Inferior parietal cortex (tissue), 1 donor: ENCODE measurements around the gene ZNF813.
A peak's percentile ranks its signal among the peaks of the same experiment; 100 is the strongest.
"Not testable (repeated sequence)": the region's sequence is repeated elsewhere in the genome, so short reads cannot be mapped to it uniquely, and the experiment has no call there.

ENCODE experiments used
- DNase-seq: peaks from one replicate; pipeline ENCODE4 v3.0.0-alpha.2; 2016; ENCODE audit errors: extremely low spot score

ZNF813 gene

DNA sequence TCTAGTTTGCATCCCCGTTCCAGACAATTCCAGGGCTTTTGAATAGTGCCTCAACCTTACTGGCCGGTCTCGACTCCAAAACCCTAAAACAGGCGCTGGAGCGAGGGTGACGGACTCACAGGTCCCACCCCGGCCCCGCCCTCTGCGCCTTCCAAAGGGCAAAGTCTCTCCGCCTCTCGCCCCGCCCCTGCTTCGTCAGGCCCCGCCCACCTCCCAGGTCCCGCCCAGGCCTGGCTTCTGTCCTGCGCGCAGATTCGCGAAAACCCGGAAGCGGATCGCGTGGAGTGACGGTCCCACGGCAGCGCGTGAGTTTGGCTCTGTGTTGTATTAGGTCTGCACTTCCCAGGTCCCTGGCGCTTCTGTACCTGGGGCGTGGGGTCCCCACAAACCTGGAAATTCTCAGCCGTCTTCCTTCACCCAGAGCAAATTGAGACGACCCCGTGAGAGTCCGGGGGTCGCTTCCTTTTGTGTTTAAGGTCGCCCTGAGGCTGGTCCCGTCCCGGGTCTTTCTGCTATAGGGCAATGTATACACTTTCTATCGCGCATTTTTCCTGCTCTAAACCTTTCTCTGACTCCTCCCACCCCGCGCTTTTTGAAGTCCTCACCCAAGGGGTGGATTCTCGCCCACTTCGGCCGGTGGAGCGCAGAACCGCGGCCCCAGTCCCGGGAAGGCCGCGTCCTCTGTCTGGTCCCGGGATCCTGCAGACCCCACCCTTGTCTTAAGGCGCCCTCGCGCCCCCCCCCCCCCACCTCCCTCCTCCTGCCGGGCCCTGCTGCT, at the start of gene ZNF813:
Gene ZNF813 (plus strand): TSS at position 249 of the 778 bp plus-strand sequence. CDS start 16,090 bp downstream, outside the sequence.
- DNase-seq, result peak; percentile 76

DNA sequence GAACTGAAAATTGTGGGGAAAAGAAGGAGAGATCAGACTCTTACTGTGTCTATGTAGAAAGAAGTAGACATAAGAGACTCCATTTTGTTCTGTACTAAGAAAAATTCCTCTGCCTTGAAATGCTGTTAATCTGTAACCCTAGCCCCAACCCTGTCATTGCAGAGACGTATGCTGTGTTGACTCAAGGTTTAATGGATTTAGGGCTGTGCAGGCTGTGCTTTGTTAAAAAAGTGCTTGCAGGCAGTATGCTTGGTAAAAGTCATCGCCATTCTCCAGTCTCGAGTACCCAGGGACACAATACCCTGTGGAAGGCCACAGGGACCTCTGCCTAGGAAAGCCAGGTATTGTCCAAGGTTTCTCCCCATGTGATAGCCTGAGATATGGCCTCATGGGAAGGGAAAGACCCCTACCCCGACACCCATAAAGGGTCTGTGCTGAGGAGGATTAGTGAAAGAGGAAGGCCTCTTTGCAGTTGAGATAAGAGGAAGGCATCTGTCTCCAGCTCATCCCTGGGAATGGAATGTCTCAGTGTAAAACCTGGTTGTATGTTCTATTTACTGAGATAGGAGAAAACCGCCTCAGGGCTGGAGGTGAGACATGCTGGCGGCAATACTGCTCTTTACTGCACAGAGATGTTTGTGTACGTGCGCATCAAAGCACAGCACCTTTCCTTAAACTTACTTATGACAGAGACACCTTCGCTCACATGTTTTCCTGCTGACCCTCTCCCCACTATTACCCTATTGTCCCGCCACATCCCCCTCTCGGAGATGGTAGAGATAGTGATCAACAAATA, 46.8 kb upstream of the ZNF813 start:
- DNase-seq, result not testable (repeated sequence)

DNA sequence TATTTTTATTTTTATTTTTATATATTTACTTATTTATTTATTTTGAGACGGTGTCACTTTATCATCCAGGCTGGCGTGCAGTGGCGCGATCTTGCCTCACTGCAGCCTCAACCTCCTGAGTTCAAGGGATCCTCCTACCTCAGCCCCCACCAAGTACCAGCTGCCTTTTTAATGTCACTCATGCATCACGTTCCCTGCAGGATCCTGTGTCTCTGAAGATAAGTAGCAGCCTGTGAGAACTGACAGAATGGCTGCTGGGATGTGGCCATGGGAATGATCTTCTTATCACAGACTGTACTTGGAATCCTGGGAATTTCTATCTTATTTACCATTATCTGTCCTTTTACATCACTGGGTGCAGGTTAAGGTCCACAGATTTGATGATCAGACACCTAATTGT, 45.0 kb upstream of the ZNF813 start:
- no peak for DNase-seq

DNA sequence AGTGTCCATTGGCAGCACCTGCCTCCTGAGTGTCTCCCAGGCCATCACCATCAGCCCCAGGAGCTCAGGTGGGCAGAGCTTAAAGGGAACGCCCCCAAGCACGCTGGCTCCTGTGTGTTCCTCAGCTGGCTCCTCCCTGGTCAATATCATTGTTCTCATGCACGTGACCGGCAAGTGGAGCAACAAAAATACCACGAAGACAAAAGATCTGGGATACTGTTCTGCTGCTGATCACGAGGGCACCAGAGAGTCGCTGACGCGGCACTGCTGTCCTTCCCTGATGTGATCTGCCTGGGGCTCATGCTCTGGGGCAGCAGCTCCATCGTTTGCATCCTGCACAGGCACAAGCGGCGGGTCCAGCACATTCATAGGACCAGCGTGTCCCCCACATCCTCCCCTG, 44.5 kb upstream of the ZNF813 start:
- DNase-seq, result not testable (repeated sequence)

DNA sequence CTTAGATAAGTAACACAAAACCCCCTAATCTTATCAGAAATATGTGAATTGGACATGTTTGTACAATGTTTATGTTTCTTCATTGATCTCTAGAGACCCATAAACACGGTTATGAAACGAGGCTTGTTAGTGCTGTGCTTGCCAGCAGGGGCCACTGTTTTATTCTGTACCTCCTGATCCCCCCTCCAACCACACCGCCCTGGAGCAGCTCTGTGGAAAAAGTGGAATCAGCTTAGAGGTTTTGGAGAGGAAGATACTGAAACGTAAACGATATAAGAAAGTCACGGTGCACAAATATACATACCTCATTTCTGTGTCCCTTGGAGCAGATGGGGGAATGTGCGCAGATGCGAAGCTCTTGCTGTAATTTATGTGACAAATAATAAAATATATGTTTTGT, 43.9 kb upstream of the ZNF813 start:
- not testable (repeated sequence) for DNase-seq

DNA sequence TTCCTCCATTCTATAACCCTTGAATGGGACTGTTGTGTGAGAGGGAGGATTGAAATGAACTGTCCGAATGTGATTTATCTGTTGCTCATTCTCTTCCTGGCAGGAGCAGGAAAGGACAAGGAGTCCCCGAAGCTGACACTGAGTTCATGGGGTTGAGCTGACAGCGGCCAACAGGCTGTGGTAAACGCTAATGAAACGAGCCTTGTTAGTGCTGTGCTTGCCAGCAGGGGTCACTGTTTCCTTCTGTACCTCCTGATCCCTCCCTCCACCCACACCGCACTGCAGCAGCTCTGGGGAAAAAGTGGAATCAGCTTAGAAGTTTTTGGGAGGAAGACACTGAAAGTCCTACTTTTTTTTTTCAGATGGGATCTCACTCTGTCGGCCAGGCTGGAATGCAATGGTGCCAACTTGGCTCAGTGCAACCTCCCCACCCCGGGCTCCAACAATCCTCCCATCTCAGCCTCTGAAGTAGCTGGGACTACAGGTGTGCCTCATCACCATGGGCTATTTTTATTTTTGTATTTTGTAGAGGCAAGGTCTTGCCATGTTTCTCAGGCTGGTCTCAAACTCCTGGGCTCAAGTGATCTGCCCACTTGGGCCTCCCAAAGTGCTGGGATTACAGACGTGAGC, 42.5 kb upstream of the ZNF813 start:
- peak; percentile 70 for DNase-seq

DNA sequence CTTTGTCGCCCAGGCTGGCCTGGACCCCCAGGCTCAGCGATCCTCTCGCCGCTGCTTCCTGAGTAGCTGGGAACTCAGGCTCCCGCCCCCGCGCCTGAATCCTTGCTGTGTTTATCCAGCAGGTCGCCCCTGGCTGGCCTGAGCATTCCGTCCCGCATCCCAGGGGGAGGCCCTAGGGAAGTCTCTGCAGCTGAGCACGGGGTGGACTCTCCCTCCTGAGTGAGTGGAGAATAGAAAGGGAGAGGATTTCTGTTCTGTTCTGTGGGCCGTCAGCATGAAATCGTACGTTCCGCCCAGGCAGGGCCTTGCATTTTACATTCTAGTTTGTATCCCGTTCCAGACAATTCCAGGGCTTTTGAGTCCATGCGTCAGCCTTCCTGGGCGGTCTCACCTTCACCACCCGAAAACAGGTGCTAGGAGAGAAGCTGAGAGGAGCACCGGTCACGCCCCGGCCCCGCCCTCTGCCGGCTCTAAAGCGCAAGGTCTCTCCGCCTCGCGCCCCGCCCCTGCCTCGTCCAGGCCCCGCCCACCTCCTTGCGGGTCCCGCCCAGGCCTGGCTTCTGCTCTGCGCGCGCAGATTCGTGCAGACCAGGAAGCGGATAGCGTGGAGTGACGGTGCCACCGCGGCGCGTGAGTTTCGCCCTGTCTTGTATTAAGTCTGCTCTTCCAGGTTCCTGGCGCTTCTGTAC, 36.0 kb upstream of the ZNF813 start, which contains the start of gene ZNF761:
Gene ZNF761 (plus strand): TSS at position 586 of the 689 bp plus-strand sequence. CDS start 15,285 bp downstream, outside the sequence.
- peak; percentile 86 for DNase-seq

DNA sequence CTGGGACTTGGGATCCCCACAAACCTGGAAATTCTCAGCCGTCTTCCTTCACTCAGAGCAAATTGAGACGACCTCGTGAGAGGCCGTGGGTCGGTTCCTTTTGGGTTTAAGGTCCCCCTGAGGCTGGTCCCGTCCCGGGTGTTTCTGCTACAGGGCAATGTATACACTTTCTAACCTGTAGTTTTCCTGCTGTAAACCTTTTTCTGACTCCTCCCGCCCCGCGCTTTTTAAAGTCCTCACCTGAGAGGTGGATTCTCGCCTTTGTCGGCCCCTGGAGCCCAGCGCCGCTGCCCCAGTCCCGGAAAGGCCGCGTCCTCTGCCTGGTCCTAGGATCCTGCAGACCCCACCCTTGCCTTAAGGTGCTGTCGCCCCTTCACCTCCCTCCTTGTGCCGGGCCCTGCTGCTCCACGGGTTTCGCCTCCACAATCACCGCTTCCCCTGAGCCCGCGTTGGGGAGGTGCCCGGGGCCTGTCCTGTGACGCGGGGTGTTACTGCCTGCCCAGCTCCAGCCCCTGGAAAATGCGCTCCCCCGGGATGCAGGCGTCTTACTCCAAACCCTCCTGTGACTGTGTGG, 35.4 kb upstream of the ZNF813 start:
- no peak for DNase-seq

DNA sequence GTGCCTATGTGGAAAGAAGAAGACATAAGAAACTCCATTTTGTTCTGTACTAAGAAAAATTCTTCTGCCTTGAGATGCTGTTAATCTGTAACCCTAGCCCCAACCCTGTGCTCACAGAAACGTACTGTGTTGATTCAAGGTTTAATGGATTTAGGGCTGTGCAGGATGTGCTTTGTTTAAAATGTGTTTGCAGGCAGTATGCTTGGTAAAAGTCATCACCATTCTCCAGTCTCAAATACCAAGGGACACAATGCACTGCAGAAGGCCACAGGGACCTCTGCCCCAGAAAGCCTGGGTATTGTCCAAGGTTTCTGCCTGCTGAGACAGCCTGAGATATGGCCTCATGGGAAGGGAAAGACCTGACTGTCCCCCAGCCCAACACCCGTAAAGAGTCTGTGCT, 23.7 kb upstream of the ZNF813 start:
- DNase-seq, result not testable (repeated sequence)

DNA sequence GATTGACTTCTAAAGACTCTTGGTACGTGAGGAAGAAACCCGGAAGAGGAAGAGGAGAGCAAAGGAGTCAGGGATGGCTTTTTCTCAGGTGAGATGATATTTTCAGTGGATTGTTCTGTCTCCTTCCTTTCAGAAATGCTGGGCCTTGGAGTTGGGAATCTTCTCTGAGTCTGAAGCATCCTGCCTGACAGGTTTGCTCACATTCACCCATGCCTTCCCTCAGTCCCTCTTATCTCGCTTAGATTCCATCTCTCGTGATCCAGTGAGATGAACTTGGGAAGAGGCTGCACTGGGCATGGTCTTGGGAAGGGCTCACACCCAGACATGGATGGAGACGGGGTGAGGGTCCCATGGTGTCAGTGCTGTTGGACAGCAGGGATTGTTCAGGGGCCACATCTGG, 20.3 kb upstream of the ZNF813 start:
- not testable (repeated sequence) for DNase-seq

DNA sequence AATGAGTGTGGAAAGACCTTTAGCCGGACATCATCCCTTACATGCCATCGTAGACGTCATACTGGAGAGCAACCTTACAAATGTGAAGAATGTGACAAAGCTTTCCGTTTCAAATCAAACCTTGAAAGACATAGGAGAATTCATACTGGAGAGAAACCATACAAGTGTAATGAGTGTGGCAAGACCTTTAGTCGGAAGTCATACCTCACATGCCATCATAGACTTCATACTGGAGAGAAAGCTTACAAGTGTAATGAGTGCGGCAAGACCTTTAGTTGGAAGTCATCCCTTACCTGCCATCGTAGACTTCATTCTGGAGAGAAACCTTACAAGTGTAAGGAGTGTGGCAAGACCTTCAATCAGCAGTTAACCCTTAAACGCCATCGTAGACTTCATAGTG, 11.7 kb upstream of the ZNF813 start:
- no peak for DNase-seq

DNA sequence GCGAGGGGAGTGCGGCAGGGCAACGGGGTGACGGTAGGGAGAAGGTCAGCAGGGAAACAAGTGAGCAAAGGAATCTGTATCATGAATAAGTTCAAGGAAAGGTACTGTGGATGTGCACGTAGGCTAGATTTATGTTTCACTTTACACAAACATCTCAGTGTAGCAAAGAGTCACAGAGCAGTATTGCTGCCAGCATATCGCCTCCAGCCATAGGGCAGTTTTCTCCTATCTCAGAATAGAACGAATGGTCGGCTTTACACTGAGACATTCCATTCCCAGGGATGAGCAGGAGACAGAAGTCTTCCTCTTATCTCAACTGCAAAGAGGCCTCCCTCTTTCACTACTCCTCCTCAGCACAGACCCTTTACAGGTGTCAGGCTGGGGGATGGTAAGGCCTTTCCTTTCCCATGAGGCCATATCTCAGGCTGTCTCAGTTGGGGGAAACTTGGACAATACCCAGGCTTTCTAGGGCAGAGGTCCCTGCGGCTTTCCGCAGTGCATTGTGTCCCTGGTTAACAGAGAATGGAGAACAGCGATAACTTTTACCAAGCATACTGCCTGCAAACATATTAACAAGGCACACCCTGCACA, 7.3 kb upstream of the ZNF813 start:
- DNase-seq, result not testable (repeated sequence)

DNA sequence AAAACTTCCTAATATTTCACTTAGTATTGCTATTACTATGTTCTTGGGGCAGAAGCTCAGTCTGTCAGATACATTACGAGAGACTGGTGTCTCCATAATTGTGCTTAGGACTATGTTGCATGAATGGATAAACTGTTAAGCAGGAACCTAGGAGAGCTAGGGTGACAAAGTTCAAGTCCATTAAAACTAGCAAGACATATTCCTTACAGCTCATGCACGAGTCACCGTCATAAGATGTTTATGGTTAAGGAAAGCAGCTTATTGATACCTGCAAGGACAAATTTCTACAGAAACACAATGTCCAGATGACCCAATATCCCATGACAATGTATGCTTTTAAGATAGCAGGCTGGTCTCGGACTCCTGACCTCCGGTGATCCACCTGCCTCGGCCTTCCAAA, 5.7 kb upstream of the ZNF813 start:
- no peak for DNase-seq

DNA sequence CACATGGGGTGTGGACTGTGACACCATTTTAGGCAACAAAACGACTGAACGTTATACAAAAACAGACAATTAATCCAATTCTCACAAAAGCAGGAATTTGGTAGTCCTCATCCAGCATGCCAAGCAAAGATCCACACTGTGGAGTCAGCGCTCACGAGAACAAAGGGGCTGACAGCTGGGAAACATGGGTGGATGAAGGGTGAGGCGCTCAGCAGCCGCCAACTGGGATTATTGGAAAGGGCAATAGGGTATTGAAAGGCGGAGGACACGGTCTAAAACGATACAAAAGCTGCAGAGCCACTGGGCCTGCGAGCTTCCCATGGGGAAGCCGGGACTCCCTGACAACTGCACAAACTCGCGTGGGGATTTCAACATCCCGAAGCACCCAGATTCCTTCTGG, 4.7 kb upstream of the ZNF813 start:
- peak; percentile 2 for DNase-seq

DNA sequence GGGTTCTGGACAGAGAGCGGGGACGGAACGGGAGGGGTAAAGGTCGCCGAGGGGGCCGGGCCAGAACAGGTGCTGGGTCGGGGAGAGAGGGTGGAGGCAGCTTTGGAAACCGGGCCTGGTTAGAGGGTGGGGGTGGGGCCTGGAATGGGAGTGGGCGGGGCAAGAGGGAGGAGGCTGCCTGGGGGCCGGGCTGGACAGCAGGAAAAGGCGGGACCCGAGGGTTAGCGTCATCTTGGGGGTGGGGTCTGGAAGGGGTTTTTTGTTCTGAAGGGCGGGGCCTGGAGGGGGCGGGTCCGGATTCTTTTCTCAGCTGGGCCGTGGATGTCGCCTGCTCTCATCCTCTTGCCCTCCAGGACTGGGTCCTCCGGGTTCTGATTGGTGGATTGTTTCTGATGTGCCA, 4.3 kb upstream of the ZNF813 start:
- DNase-seq, result peak; percentile 7

DNA sequence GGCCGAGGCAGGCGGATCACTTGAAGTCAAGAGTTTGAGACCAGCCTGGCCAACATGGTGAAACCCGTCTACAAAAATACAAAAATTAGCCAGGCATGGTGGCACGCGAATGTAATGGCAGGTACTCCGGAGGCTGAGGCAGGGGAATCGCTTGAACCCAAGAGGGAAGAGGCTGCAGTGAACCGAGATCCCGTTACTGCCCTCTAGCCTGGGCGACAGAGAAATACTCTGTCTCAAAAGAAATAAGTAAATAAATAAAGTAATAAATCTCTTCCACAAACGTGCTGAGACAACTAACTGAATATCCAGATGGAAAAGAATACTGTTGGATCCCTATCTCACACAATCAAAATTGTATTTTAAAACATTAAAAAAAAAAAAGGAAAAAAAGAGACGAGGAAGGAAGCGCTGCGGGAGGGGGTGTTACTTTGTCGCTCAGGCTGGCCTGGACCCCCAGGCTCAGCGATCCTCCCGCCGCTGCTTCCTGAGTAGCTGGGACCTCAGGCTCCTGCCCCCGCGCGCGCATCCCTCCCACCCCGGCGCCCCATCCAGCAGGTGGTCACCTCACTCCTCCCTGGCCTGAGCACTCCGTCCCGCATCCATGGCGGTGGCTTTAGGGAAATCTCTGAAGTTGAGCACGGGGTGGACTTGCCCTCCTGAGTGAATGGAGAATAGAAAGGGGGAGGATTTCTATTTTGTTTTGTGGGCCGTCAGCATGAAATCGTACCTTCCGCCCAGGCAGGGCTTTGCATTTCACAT, 628 bp upstream of the ZNF813 start:
- no peak for DNase-seq

DNA sequence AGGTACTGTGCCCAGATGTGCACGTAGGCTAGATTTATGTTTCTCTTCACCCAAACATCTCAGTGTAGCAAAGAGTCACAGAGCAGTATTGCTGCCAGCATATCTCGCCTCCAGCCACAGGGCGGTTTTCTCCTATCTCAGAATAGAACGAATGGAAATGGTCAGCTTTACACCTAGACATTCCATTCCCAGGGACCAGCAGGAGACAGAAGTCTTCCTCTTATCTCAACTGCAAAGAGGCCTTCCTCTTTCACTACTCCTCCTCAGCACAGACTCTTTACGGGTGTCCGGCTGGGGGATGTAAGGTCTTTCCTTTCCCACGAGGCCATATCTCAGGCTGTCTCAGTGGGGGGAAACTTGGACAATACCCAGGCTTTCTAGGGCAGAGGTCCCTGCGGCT, 1.1 kb downstream of the ZNF813 start:
- not testable (repeated sequence) for DNase-seq

DNA sequence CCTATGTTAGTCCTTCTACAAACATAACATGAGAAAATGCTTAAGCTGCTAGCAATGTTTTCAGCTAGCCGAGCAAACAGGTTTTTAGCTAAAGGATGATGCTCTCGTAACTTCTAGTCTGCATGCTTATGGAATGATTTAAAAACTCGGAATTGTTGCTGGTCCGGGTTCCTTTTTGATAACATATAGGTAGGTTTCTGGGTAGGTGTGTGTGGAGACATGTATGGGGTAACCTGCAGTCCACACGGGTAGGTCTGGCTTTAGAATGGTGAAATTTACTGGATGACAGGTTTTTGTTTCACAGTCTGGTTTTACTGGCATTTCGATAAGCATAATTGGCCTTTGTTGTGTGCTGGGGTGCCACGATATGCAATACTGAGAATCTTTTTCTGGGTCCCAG, 4.4 kb downstream of the ZNF813 start:
- DNase-seq, result no peak

DNA sequence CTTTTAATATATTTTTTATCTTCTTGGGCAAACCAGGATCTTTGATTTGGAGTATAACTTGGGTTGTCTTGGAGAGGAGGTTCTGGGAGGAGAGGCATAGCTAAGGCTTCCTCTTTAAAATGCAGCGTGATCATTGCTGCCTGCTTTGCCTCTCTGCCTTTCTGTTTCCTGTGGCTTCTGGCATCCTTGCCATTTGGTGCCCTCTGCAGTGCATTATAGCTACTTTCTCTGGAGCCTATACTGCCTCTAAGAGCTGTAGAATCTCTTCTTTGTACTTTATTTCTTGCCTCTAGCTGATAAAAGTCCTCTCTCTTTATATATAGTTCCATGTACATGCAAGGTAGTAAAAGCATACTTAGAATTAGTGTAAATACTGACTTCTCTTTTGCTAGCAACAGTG, 7.3 kb downstream of the ZNF813 start:
- not testable (repeated sequence) for DNase-seq

DNA sequence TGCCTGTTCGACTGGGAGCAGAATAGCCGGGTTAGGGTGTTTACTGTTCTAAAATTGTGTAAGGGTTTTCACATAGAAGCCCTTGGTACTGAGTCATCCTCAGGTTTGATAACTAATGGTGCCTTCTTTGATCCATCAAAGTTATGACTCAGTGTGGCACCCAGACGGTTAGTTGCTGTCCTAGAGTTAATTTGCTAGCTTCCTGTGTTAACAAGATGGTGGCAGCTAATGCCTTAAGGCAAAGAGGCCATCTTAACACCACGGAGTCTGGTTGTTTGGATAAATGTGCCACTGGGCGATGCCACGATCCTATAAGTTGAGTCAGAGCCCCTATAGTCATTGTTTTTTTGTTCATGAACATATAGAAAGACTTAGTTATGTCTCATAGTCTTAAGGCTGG, 7.9 kb downstream of the ZNF813 start:
- not testable (repeated sequence) for DNase-seq
